HG03457 (cell line): ENCODE measurements around the gene RBM38.
"Not testable (repeated sequence)": the region's sequence is repeated elsewhere in the genome, so short reads cannot be mapped to it uniquely, and the experiment has no call there.

ENCODE experiments used
- ATAC-seq: cut with Tn5 transposase; IDR thresholded peaks from one replicate; pipeline ENCODE4 v1.9.1; 2021; ENCODE audit warnings: moderate number of reproducible peaks; ENCODE audit not compliant: unreplicated experiment

RBM38 gene

GRCh38 chr20:57416296-57417022 is 25.3 kb downstream of the RBM38 start:
- no peak for ATAC-seq

- no peak for ATAC-seq
Measured at GRCh38 chr20:57417051-57417689, 26.0 kb downstream of the RBM38 start.

- no peak for ATAC-seq
Measured at GRCh38 chr20:57417830-57418780, 26.9 kb downstream of the RBM38 start.

- not testable (repeated sequence) for ATAC-seq
Measured at GRCh38 chr20:57419479-57419878, 28.3 kb downstream of the RBM38 start.

- no peak for ATAC-seq
Measured at GRCh38 chr20:57420571-57421252, 29.5 kb downstream of the RBM38 start.

- no peak for ATAC-seq
Measured at GRCh38 chr20:57421253-57422220, 30.3 kb downstream of the RBM38 start.

GRCh38 chr20:57422254-57422653 is 31.1 kb downstream of the RBM38 start:
- no peak for ATAC-seq

- no peak for ATAC-seq
Measured at GRCh38 chr20:57425150-57426013, 34.2 kb downstream of the RBM38 start.

GRCh38 chr20:57426271-57426689 is 35.1 kb downstream of the RBM38 start:
- ATAC-seq: no peak

GRCh38 chr20:57426831-57427230 is 35.6 kb downstream of the RBM38 start:
- no peak for ATAC-seq

- ATAC-seq: no peak
Measured at GRCh38 chr20:57428324-57429158, 37.3 kb downstream of the RBM38 start.

- no peak for ATAC-seq
Measured at GRCh38 chr20:57429159-57429496, 37.9 kb downstream of the RBM38 start.

- ATAC-seq: no peak
Measured at GRCh38 chr20:57429580-57430200, 38.5 kb downstream of the RBM38 start.

- not testable (repeated sequence) for ATAC-seq
Measured at GRCh38 chr20:57430201-57430596, 39.0 kb downstream of the RBM38 start.

GRCh38 chr20:57431539-57431835 is 40.3 kb downstream of the RBM38 start:
- ATAC-seq: no peak

GRCh38 chr20:57432480-57432861 is 41.3 kb downstream of the RBM38 start:
- no peak for ATAC-seq

GRCh38 chr20:57432862-57433491 is 41.8 kb downstream of the RBM38 start:
- ATAC-seq: peak; percentile 86
